Measurements from ENCODE around the gene ZNF177.

DNA sequence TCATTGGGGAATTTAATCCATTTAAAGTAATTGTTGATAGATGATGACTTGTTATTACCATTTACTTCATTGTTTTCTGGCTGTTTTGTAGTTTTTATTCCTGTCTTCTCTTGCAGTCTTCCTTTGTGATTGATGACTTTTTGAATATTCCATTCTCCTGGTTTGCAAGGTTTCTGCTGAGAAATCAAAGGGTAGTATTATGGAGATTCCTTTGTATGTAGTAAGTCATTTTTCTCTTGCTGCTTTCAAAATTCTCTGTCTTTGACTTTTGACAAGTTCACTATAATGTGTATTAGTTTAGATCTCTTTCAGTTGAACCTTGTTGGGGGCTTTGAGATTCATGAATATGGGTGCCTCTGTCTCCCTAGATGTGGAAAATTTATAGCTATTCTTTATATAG lies 32.8 kb upstream of the ZNF177 start:
- TF ChIP-seq, protein P1, sequence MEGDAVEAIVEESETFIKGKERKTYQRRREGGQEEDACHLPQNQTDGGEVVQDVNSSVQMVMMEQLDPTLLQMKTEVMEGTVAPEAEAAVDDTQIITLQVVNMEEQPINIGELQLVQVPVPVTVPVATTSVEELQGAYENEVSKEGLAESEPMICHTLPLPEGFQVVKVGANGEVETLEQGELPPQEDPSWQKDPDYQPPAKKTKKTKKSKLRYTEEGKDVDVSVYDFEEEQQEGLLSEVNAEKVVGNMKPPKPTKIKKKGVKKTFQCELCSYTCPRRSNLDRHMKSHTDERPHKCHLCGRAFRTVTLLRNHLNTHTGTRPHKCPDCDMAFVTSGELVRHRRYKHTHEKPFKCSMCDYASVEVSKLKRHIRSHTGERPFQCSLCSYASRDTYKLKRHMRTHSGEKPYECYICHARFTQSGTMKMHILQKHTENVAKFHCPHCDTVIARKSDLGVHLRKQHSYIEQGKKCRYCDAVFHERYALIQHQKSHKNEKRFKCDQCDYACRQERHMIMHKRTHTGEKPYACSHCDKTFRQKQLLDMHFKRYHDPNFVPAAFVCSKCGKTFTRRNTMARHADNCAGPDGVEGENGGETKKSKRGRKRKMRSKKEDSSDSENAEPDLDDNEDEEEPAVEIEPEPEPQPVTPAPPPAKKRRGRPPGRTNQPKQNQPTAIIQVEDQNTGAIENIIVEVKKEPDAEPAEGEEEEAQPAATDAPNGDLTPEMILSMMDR (IDR thresholded peaks at IDR 0.05) = no peak
- TF ChIP-seq POLR2A (IDR thresholded peaks at IDR 0.05) = no peak

Measured in lower leg skin (tissue), 3 donors.